CD4-positive, alpha-beta T cell treated with Interleukin-15 for 4 hours (primary cell): Measurements from ENCODE around the gene RANGAP1.

Source experiments
- DNase-seq: peaks from one replicate; pipeline ENCODE4 v3.0.0-alpha.2; 2020; ENCODE audit warnings: low spot score

RANGAP1 gene, protein sequence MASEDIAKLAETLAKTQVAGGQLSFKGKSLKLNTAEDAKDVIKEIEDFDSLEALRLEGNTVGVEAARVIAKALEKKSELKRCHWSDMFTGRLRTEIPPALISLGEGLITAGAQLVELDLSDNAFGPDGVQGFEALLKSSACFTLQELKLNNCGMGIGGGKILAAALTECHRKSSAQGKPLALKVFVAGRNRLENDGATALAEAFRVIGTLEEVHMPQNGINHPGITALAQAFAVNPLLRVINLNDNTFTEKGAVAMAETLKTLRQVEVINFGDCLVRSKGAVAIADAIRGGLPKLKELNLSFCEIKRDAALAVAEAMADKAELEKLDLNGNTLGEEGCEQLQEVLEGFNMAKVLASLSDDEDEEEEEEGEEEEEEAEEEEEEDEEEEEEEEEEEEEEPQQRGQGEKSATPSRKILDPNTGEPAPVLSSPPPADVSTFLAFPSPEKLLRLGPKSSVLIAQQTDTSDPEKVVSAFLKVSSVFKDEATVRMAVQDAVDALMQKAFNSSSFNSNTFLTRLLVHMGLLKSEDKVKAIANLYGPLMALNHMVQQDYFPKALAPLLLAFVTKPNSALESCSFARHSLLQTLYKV

DNA sequence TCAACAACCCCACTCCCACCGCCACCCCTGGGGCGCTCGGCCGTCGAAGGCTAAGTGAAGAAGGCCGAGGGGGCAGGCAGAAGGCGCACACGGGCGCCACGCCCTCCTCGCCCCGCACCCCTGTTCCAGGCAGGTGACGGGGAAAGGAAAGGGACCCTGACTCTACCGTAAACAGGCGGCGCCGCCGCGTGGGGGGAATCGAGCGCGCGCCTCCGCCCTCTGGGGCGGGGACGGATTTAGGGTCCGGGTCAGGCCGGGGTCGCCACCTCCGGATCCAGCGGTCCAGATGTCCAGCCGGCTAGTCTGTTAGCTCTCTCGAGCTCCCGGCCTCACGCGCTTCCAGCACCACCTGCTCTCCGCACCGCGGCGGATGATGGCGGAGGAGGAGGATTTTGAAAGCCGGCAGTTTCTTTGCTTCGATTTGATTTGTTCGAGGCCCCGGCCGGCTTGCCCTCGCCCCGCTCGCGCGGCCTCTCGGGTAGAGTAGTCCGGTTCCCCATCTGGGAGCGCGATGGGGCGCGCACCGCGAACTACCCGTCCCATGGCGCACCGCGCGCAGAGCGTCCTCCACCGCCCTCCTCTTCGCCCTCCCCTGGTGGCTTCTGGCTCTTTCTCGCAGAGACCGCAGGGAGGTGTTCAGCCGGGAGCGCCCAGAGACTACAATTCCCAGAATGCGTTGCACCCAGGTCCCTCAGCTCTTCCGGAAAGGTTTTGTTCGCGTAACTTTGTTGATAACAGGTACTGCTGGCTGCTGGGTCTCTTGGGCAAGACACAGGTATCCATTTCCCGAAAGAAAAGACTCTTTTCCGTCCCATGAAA, at the start of gene RANGAP1:
RANGAP1 (minus strand) TSS at position 368 of the 819 bp plus-strand sequence. CDS start 5,143 bp downstream, outside the sequence.
- DNase-seq: peak; percentile 98

DNA sequence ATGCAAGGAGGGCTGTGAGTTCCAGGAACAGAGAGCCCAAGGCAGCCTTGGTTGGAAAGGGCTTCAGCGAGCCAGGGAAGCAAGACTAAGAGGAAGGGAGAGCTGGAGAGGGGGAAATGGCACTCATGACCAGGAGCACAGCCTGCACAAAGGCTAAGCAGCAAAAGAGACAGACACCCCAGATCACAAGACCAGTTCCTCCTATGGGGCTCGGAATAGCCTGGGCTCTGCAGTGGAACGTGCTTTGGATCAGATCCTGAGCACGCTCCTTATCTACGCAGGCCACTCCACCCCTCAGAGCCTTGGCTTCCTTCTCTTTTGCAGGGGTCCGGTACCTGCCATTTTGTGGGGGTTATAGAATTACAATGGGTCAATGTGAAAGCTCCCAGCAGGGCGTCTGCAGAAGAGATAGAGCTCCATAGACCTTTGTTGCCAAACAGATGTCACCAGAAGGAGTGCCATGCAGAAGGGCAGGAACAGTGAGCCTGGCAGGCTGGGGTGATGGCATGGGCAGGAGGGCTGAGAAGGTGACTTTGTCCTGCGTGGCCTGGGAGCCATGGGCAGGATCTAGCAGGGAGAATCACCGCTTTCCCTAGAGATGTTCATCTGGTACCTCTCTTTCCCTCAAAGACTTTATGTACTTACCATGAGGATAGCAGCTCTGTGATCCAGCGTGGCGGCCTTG, 49.1 kb upstream of the RANGAP1 start:
- no peak for DNase-seq

DNA sequence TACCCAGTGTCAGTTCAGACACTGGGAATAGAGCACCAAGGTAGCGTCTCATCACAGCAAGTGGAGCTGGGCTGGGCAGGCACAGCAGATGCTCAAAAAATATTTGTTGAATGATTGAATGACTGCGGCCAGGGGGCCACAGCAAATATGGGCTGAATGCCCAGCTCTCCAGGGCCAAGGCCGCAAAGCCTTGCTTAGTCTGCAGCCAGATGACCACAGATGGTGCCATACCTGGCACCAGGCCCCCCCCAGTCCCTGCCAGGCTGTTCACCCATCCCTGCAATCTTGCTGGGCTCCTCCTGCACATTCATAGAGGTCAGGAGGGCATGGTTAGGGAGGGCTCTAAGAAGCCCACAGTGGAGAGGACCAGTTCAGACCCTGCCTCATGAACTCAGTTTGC, 48.2 kb upstream of the RANGAP1 start:
- DNase-seq: no peak

DNA sequence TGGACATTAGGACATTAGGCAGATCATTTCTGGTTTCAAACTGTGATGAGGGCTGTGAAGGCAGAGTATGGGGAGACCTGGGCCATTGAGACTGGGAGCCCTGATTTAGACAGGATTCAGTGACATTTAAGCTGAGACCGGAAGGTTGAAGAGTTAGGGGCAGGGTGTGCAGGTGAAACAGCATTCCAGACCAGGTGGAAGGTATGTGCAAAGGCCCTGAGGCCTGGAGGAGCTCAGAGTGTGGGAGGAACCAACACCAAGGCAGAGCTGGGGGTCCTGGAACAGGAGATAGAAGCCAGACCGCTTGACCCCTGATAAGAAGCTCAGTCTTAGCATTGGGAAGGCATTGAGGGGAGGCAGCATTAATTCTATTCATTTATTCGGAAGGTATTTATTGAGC, 47.8 kb upstream of the RANGAP1 start:
- DNase-seq: no peak

DNA sequence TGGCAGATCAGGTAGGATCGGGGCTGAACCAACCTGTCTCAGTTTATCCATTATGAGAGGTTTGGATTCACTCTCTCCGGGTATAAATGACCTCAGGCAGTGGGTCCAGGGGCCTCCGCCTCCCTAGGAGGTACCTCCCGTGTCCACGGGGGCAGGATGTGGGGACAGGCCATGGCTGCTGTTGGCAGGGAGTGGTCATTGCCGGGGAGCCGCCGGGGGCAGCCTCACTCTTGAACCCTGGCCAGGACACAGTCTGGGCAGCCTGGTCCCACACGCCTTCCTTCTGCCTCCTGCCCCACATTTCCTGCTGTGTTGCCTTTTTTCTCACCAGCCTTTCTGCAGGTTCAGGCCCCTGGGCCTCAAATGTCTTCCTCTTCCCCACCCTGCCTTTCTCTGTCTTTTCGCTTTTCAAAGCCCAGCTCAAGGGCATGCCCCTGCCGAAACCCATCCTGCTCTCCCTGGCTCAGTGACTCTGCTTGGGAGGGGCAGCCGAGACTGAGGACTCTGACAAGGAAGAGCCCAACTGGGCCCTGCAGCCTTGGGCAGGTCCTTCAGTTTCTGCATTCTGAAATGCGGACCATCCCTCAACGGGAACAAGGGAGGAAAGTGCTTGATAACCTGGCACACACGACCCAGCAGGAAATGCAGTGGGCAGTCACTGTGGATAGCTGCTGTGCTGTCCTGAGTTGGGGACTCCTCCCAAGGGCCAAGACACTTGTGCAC, 46.4 kb upstream of the RANGAP1 start:
- DNase-seq: no peak

DNA sequence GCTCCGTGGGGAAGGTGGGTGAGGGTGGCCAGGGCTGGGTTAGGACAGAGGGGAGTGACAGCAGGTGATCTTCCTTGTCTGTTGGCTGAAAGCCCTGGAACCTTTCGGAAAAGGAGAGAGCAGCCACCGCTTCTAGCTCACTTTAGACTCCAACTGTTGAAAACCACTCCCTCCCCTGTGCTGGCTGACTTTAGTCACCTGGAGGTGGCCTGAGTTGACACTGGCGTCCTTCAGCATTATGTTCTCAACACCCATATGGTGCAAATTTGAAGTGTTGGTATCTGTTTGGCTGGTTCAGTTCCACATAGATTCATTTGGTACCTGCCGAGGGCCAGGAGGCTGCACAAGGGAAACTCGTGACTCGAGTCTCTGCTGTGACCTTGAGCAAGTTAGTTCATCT, 44.2 kb upstream of the RANGAP1 start:
- no peak for DNase-seq

DNA sequence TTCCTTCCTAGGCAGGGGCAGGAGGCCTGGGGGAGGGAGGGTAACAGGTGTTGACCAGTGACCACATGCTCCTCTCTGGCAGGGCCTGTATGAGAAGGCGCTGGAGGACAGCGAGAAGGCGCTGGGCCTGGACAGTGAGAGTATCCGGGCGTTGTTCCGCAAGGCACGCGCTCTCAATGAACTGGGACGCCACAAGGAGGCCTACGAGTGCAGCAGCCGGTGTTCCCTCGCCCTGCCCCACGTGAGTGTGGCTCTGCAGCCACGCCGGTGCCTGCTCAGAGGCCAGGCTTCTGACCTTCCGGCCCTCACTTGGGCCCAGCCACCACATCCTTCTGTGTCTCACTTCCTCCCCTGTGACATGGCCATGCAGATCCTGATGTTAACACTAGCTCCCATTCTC, 41.1 kb upstream of the RANGAP1 start:
- DNase-seq: no peak

DNA sequence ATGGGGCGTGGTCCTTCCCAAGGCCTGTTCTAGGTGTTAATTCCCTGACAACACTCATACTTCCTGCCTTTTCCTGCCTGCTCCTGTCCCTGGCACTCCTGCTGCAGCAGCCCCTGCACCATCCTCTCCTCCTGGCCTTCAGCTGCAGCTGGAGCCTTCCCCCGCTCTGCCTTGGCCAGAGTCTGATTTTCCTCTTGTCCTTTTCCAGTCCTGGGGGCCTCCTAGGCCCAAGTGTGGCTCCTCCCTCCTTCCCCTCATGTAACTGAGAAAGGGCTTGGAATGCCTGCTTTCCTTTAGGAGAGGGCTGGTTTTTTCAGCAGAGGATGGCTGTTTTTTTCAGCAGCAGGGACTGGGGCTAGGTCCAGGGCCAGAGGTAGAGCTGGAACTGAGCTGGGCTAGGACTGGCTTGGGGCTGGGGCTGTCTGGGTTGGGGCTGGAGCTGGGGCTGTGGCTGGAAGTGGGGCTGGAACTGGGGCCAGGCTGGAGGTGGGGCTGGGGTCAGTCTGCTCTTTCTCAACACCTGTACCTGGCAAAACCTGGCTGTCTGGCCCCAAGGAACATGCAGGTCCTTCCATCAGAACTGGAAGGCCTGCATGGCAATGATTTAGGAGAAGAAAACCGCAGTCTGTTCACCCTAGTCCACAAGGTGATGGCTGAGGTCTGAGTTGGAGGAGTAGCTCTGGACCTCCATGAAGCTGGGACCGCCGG, 39.0 kb upstream of the RANGAP1 start:
- no peak for DNase-seq

DNA sequence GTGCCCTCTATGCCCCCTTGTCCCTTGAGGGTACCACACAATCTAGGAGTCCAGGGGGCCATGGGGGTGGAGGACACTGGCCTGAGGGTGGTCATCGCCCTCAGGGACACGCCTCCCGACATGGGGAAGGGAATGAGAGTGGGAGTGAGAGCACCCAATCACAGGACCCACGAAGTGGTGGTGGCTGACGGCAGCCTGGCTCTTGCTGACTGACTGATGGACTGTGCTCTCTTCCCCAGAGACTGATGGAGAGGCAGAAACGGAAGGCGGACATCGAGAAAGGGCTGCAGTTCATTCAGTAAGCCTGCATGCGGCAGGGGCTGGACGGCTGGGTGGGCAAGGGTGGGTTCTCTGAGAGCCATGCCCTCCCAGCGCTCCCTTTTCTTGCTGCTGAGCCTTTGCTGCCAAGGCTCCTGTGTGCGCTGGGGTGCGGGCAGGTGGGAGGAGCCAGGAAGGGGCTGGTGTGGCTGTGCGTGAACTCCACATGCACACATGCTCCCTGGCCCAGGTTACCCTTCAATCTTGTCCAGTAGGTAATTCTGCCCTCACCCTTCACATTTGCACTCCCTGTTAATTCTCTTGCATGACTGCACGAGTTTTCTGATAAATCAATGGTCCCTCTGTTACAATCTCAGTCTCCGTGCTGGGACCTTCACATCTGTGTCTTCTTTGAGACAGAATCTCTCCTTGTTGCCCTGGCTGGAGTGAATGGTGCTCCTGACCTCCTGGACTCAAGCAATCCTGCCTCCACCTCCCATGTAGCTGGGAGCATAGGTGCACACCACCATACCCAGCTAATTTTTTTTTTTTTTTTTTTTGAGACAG, 34.6 kb upstream of the RANGAP1 start:
- no peak for DNase-seq

DNA sequence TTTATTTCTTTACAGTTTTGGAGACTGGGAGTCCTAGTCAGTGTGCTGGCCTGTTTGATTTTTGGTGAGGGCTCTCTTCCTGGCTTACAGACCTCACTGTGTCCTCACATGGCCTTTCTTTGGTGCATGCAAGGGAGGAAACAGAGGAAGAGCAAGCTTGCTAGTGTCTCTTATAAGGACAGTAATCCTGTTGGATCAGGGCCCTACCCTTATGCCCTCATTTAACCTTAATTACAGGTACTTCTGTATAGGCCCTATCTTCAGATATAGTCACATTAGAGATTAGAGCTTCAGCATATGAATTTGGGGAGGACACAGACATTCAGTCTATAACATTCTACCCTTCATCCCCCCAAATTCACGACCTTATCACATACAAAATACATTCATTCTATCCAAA, 29.6 kb upstream of the RANGAP1 start:
- no peak for DNase-seq

DNA sequence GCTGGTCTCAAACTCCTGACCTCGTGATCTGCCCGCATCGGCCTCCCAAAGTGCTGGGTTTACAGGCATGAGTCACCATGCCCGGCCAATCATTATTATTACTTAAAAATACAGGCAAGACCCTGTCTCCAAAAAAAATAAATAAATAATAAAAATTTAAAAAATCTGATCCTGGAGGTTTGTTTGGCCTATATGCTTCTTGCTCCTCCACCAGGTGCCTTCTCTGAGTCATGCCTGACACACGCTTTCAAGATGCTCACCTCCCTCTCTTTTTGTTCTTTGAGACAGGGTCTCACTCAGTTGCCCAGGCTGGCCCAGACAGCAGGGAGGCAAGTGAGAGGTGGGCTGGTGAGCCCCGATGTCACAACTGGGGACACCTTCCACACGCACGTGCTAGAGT, 28.8 kb upstream of the RANGAP1 start:
- DNase-seq: no peak

DNA sequence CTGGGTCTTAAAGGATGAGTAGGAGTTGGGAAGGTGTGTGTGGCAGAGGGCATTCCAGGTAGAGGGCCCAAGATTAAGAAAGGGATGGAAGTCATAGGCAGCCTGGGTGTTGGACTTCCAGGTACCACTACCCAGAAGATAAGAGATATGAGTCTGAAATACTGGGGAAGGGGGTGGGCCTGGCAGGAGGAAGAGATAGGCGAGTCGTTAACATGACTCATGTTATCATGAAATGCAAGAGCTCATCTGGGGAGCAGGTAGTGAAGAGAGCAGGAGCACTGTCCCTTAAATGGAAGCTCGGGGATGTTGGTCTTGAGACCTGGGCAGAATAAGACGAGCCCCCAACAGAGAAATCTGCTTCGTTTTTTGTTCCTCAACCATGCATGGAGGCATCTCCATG, 25.5 kb upstream of the RANGAP1 start:
- no peak for DNase-seq

DNA sequence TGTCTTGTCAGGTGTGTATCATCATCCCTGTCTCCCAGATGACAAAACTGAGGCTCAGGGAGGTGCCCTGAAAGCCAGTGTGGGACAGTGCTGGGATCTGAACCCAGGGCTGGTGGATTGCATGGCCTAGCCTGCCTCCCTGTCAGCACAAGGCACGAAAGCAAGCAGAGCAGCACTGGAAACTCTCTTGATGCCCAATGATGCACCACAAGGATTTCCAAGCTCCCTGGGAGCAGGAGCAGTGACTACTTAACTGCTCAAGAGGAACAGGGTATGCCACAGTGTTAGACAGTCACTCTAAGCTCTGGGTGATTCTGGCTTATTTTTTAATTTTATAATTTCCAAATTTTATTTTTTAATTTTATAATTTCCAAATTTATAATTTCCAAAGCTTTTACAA, 24.3 kb upstream of the RANGAP1 start:
- no peak for DNase-seq

DNA sequence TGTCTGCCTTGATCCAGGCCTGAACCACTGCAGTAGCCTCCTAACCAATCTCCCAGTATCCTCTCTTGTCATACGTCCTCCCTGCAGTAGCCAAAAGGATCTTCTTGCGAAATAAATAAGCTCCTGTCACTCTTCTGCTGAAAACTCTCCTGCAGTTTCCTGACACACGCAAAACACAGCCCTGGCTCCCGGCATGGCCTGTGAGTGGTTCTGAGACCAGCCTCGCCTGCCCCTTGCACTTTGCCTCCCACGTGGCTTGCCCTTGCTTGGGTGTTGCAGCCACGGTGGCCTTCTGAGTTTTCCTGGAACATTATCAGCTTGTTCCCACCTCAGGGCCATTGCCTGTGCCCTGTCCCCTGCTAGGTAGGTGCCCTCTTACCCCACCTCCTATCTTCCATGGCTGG, 22.6 kb upstream of the RANGAP1 start:
- no peak for DNase-seq

DNA sequence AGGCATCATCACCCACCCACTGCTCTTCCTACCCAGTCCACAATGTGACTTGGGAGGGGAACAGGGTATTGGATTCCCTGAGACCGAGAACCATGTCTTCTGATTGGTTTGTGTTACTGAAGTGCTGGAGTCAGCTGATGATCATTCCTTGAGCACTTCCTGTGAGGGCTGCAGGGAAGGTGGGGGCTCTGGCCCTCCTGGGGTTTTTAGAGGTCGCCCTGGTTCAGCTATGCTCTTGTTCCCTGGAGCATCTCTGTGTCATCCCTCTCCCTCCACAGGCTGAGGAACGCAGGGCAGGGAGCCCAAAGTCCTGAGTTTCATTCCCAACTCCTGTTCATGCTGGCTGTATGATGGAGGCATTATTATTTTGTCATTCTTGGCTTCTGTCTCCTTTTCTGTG, 22.1 kb upstream of the RANGAP1 start:
- no peak for DNase-seq

DNA sequence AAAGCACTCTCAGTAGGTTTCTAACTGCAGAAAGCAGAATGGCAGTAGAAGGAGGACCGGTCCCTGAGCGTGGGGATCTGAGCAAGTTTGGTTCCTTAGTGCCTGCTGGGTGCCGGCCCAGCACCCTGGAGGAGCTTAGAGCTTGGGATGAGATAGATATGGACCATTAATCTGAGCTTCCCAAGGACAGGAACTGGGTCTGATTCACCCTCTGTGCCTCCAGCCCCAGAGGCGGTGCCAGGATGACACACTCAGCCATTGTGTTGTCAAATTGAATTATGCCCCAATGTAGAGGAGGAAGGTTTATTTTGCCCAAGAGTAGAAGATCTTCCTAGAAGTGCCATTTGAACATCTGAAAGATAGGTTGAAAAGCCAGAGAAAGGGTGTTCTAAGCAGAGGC, 19.7 kb upstream of the RANGAP1 start:
- DNase-seq: no peak

DNA sequence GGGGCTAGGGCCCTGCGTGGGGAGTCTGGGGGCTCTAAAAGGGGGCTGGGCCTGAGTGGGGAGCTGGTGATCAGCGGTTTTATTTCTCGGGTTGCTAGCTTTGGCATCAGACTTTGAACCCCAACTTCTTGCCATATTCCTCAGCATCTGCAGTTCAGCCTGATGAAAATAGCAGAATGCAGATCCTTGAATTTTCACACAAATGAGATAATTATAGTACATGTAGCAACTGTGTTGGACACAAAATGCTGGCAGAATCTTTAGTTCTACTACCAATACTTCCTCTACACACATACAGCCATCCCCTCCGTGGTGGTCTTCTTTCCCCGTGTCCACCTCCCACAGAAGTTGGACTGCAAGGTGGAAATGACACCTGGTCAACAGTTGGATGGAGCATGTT, 16.8 kb upstream of the RANGAP1 start:
- no peak for DNase-seq

DNA sequence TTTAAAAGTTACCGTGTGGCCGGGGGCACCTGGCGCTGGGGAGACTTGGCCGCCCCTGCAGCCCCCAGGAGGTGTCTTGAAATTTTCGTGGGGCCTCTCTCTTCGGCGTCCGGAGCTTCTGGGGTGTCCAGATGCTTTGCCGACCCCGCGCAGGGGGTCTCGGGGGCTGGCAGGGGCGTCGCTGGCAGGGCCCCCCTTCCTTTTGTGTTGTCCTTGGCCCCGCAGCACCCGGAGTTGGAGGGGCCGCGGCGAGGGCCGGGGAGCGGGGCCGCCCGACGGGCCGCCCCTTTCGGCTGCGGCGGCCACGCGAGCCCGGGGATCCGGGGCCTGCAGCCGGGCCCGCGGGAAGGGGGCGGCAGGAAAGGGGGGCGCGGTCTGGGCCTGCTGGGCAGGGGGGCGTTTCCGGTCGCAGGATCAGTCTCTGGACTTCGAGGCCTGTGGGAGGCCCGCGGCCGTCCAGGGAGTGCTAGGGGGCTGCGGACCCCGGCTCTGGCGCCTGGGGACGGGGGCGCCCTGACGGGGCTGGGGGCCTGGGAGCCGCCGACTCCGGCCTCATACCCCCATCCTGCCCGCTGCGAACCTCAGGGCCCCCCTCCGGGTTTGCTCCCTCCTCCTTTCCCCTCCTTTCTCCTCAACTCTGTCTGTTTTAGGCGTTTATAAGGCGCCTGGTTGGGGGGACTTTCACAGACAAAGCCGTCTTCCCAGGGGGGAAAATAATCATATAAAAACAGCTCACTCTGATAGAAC, 16.2 kb upstream of the RANGAP1 start:
- DNase-seq: no peak
